ENCODE measurements around the gene PLK5.
A peak's percentile ranks its signal among the peaks of the same experiment; 100 is the strongest.

Gene PLK5

DNA sequence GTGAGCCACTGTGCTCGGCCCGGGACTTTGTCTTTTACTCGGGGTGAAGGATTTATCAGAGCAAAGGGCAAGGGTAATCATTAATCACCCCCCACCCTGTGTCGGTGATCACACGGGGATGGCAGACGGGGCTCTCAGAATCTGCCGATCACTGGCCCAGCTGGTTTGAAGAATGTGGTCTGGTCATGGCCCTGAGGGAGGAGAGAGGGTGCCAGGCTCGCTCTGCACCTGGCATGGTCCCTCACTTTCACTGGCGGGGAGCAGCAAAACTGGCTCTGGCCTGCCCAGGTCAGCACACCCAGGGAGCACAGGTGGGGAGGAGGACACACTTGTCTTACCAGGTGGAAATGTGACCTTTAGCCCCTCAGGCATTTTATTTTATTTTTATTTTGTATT, 22.7 kb upstream of the PLK5 start:
- peaks cover 0 to 8% of the 10 kb centered on the region in 2 donors for H3K4me1 ChIP-seq (ENCODE audit: control insufficient read depth in 1 of 2, insufficient read depth in 2 of 2, low read length in 2 of 2)
- no peaks in the 10 kb centered on the region for H3K9me3 ChIP-seq (ENCODE audit: control insufficient read depth in 1 of 2, low read length in 2 of 2)
- H3K27me3 ChIP-seq (ENCODE audit: control insufficient read depth in 1 of 2, insufficient read depth in 2 of 2, low read length in 2 of 2): peaks cover 8 to 13% of the 10 kb centered on the region in 2 donors
- H3K36me3 ChIP-seq (ENCODE audit: control insufficient read depth in 1 of 2, insufficient read depth in 2 of 2, low read length in 2 of 2): peaks cover 0 to 9% of the 10 kb centered on the region in 2 donors
- peak overlapping the region; percentile 75 for H3K27ac ChIP-seq (ENCODE audit: low read depth, low read length)
- H3K4me3 ChIP-seq (ENCODE audit: low read depth in 1 of 2, low read length in 2 of 2): peak overlapping the region; percentile 17 to 50
- no peak overlapping the region for H3K9ac ChIP-seq (ENCODE audit: low read depth in 1 of 2, low read length in 2 of 2)

DNA sequence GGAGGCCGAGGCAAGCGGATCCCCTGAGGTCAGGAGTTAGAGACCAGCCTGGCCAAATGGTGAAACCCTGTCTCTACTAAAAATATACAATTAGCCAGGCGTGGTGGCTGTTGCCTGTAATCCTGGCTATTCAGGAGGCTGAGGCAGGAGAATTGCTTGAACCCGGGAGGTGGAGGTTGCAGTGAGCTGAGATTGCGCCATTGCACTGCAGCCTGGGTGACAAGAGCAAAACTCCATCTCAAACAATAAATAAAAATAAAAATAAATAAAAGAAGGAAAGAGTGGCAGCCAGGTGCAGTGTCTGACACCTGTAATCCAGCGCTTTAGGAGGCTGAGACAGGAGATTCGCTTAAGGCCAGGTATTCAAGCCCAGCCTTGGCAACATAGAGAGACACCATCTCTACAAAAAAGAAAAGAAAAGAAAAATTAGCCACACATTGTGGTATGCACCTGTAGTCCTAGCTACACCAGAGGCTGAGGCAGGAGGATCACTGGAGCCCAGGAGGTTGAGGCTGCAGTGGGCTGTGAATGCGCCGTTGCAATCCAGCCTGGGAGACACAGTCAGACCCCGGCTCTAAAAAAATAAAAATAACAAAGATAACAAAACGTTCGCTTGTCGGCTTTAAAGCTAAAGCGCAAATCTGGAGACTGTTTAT, 21.3 kb upstream of the PLK5 start:
- H3K27ac ChIP-seq (ENCODE audit: low read depth, low read length): no peak overlapping the region
- no peak overlapping the region for H3K9ac ChIP-seq (ENCODE audit: low read depth in 1 of 2, low read length in 2 of 2)
- H3K36me3 ChIP-seq (ENCODE audit: control insufficient read depth in 1 of 2, insufficient read depth in 2 of 2, low read length in 2 of 2): peaks cover 0 to 5% of the 10 kb centered on the region in 2 donors
- H3K4me3 ChIP-seq (ENCODE audit: low read depth in 1 of 2, low read length in 2 of 2): peak overlapping the region in 1 of 2 donors; percentile 43
- peaks cover 5 to 13% of the 10 kb centered on the region in 2 donors for H3K27me3 ChIP-seq (ENCODE audit: control insufficient read depth in 1 of 2, insufficient read depth in 2 of 2, low read length in 2 of 2)
- H3K4me1 ChIP-seq (ENCODE audit: control insufficient read depth in 1 of 2, insufficient read depth in 2 of 2, low read length in 2 of 2): peaks cover 0 to 13% of the 10 kb centered on the region in 2 donors
- no peaks in the 10 kb centered on the region for H3K9me3 ChIP-seq (ENCODE audit: control insufficient read depth in 1 of 2, low read length in 2 of 2)

DNA sequence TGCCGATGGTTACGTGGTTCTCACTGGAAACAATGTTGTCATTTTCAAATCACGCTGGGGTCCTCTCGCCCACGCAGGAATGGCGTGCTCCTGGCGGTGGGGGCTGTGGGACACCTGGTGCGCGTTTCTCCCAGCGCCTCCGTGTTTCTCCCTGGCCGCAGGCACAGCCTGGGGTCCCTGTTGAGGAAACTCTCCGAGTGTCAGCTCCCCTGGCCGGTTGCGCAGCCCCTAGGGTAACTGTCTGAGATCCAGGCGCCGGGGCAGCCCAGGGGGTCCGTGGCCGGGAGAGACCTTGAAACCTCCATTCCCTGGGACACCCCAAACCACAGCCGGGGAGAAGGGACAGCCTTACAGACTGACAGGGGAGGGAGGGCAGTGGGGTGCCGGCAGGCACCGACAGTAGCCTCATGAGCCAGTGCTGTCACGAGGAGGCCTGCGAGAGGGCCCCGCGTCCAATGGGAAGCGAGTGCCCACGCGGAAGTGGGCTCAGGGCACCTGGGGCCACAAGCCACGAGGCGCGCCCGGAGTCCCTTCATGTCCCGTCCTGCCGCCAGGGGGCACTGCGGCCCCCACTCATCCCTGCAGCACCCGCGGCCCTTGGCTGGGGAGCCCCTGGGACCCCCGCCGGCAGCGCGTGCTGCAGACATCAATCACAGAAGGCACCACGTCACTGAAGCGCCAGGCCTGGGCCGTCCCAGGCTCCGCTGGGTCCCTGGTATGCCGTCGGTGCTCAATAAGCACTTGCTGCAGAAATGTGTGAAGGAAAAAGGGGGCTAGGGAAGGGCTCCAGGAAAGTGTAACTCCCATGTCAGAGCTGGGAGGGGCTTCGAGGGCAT, 20.6 kb upstream of the PLK5 start:
- Histone ChIP-seq H3K27me3 (ENCODE audit: control insufficient read depth in 1 of 2, insufficient read depth in 2 of 2, low read length in 2 of 2) (peaks cover 5 to 13% of the 10 kb centered on the region in 2 donors), H3K27ac (ENCODE audit: low read depth, low read length) (no peak overlapping the region), H3K36me3 (ENCODE audit: control insufficient read depth in 1 of 2, insufficient read depth in 2 of 2, low read length in 2 of 2) (peaks cover 0 to 5% of the 10 kb centered on the region in 2 donors), H3K4me1 (ENCODE audit: control insufficient read depth in 1 of 2, insufficient read depth in 2 of 2, low read length in 2 of 2) (peaks cover 1 to 14% of the 10 kb centered on the region in 2 donors), H3K9ac (ENCODE audit: low read depth in 1 of 2, low read length in 2 of 2) (peak overlapping the region; percentile 0 to 5), H3K4me3 (ENCODE audit: low read depth in 1 of 2, low read length in 2 of 2) (peak overlapping the region; percentile 43 to 50), H3K9me3 (ENCODE audit: control insufficient read depth in 1 of 2, low read length in 2 of 2) (no peaks in the 10 kb centered on the region)

DNA sequence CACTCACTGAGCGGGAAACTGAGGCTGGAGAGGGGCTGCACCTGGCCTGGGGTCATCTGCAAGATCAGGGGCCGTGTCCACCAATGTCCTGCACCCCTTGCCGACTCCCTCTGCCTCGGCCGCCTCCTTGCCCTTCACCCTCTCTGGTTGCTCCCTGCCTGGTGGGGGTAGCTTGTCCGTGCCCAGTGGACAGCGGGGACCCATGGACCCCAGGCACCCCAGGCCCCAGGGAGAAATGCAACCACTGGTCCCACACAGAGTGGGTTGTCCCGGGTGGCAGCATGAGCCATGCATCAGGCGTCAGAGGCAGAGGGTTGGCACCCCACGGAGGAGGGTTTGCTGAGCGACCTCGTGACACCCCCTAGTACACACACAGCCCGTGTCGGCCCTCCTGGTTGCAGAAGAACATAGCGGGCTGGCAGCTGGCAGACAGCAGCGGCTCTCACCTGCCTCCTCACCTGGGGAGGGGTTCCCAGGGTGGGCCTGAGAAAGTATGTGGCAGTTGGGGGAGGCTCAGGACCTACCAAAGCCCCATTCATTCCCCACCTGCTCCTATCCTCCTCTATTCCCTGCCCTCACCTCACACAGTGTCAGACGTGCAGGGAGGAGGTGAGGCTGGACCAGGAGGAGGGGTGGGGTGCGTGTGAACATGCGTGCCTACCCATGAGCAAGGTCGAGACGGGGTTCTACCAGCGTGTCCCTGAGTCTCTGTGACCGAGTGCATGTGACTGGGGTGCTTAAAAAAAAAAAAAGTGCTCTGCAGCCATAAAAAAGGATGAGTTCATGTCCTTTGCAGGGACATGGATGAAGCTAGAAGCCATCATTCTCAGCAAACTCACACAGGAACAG, 19.7 kb upstream of the PLK5 start:
- Histone ChIP-seq H3K9me3 (ENCODE audit: control insufficient read depth in 1 of 2, low read length in 2 of 2) (no peaks in the 10 kb centered on the region), H3K4me1 (ENCODE audit: control insufficient read depth in 1 of 2, insufficient read depth in 2 of 2, low read length in 2 of 2) (peaks cover 5 to 18% of the 10 kb centered on the region in 2 donors), H3K36me3 (ENCODE audit: control insufficient read depth in 1 of 2, insufficient read depth in 2 of 2, low read length in 2 of 2) (peaks cover 0 to 5% of the 10 kb centered on the region in 2 donors), H3K27me3 (ENCODE audit: control insufficient read depth in 1 of 2, insufficient read depth in 2 of 2, low read length in 2 of 2) (peaks cover 5 to 13% of the 10 kb centered on the region in 2 donors), H3K9ac (ENCODE audit: low read depth in 1 of 2, low read length in 2 of 2) (no peak overlapping the region), H3K27ac (ENCODE audit: low read depth, low read length) (no peak overlapping the region), H3K4me3 (ENCODE audit: low read depth in 1 of 2, low read length in 2 of 2) (peak overlapping the region in 1 of 2 donors; percentile 50)

DNA sequence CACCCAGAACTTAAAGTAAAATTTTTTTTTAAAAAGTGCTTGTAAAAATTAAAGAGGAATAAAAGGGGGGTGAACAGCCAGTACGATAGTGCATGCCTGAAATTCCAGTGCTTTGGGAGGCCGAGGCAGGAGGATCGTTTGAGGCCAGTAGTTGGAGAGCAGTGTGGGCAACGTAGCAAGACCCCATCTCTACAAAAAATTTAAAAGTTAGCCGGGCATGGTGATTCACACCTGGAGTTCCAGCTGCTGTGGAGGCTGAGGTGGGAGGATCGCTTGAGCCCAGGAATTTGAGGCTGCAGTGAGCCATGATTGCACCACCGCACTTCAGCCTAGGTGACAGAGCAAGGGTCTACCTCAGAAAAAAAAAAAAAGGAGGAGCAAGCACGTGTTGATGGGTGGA, 18.9 kb upstream of the PLK5 start:
- peaks cover 0 to 5% of the 10 kb centered on the region in 2 donors for H3K36me3 ChIP-seq (ENCODE audit: control insufficient read depth in 1 of 2, insufficient read depth in 2 of 2, low read length in 2 of 2)
- peaks cover 5 to 13% of the 10 kb centered on the region in 2 donors for H3K27me3 ChIP-seq (ENCODE audit: control insufficient read depth in 1 of 2, insufficient read depth in 2 of 2, low read length in 2 of 2)
- peaks cover 10 to 23% of the 10 kb centered on the region in 2 donors for H3K4me1 ChIP-seq (ENCODE audit: control insufficient read depth in 1 of 2, insufficient read depth in 2 of 2, low read length in 2 of 2)
- no peak overlapping the region for H3K9ac ChIP-seq (ENCODE audit: low read depth in 1 of 2, low read length in 2 of 2)
- no peak overlapping the region for H3K27ac ChIP-seq (ENCODE audit: low read depth, low read length)
- no peaks in the 10 kb centered on the region for H3K9me3 ChIP-seq (ENCODE audit: control insufficient read depth in 1 of 2, low read length in 2 of 2)
- no peak overlapping the region for H3K4me3 ChIP-seq (ENCODE audit: low read depth in 1 of 2, low read length in 2 of 2)

DNA sequence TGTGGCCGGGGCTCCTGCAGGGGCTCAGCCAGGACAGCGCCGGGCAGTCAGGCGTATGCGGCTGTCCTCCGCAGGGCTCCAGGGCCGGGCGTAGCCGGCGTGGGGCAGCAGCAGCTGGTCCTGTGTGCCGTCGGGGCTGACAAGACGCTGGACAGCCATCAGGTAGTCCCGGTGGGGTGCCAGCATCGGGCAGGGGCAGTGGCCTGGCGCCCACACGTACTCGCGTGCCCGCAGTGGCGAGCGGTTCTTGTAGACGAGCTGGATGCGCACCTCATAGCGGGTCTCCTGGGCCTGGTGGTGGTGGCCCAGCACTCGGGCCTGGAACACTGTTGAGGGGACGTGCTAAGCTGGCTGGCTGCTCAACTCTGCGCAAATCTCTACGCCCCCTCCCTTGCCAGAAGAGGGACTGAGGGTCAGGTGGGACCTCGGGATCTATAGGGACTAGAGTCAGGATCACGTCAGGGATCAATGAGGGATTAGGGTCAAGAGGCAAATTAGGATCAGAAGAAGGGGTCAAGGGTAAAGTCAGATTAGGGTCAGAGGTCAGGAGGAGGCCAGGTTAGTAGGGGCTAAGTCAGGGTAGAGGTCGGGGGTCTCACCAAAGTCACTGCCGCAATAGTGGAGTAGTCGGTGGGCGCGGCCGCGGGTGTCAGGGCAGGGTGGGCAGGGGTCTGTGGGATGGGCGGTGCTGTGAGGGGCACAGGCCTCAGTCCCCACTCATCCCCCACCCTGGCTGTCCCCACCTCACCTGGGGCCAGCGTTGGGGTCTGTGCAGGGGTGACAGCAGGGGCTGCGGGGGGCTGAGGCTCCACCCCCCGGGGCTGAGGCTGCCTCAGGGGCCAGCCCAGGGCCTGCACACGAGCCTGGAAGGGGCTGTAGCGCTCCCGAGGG, 17.6 kb upstream of the PLK5 start:
- no peaks in the 10 kb centered on the region for H3K9me3 ChIP-seq (ENCODE audit: control insufficient read depth in 1 of 2, low read length in 2 of 2)
- H3K4me3 ChIP-seq (ENCODE audit: low read depth in 1 of 2, low read length in 2 of 2): no peak overlapping the region
- peaks cover 5 to 13% of the 10 kb centered on the region in 2 donors for H3K27me3 ChIP-seq (ENCODE audit: control insufficient read depth in 1 of 2, insufficient read depth in 2 of 2, low read length in 2 of 2)
- no peak overlapping the region for H3K27ac ChIP-seq (ENCODE audit: low read depth, low read length)
- H3K4me1 ChIP-seq (ENCODE audit: control insufficient read depth in 1 of 2, insufficient read depth in 2 of 2, low read length in 2 of 2): peaks cover 19 to 32% of the 10 kb centered on the region in 2 donors
- peaks cover 0 to 5% of the 10 kb centered on the region in 2 donors for H3K36me3 ChIP-seq (ENCODE audit: control insufficient read depth in 1 of 2, insufficient read depth in 2 of 2, low read length in 2 of 2)
- no peak overlapping the region for H3K9ac ChIP-seq (ENCODE audit: low read depth in 1 of 2, low read length in 2 of 2)

DNA sequence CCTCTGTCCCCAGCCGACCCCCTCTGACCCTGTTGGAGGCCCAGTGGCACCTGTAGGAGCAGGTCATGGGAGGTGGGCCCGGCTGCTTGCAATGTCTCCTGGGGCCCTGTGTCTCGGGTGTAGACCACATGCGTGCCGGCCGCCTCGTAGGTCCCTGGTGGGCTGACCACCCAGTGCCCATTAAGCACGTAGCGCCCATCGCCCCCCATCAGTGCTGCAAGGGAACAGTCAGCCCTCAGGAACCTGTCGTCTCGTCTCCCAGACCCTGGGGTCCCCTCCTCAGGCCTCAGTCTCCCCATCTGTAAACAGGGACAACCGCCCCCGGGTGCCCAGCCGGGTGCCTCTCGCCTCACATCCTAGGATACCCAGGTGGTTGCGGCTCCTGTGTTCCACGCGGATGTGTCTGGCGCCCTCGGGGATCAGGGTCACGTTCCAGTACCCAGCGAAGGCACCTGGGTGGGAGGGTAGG, 16.7 kb upstream of the PLK5 start:
- Histone ChIP-seq H3K9ac (ENCODE audit: low read depth in 1 of 2, low read length in 2 of 2) (no peak overlapping the region), H3K4me3 (ENCODE audit: low read depth in 1 of 2, low read length in 2 of 2) (peak overlapping the region in 1 of 2 donors; percentile 66), H3K27me3 (ENCODE audit: control insufficient read depth in 1 of 2, insufficient read depth in 2 of 2, low read length in 2 of 2) (peaks cover 10 to 13% of the 10 kb centered on the region in 2 donors), H3K36me3 (ENCODE audit: control insufficient read depth in 1 of 2, insufficient read depth in 2 of 2, low read length in 2 of 2) (peaks cover 0 to 5% of the 10 kb centered on the region in 2 donors), H3K9me3 (ENCODE audit: control insufficient read depth in 1 of 2, low read length in 2 of 2) (no peaks in the 10 kb centered on the region), H3K4me1 (ENCODE audit: control insufficient read depth in 1 of 2, insufficient read depth in 2 of 2, low read length in 2 of 2) (peaks cover 20 to 36% of the 10 kb centered on the region in 2 donors), H3K27ac (ENCODE audit: low read depth, low read length) (no peak overlapping the region)

DNA sequence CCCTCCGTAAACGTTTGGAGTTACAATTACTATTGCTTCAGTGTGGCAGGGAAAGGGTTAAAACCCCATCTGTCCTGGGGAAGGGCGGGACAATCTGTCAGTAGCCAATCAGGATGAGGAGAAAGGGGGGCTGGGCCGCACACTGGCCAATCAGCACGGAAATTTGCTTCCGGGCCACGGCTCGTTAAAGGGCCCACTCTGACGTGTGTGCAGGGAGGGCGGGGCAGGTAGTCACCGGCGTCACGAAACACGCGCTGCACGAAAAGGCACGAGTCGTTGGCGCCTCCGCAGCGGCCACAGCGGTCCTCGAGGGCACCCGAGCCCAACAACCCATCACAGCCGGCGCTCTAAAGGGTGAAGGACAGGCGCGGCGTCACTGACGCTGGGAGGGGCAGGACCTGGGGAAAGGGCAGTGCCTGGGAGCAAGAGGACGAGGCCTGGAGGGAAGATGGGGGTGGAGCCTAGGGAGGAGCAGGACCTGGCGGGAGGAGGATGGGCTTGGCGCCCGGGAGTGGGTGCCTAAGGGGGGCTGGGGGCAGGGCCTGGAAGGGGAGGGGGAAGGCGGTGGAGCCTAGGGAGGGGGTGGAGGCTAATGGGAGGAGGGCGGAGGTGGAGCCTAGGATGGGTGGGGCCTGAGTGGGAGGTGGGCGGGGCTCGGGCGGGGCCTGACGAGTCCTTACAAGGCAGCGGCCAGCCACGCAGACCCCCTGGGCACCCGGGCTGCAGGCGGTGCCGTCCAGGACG, 15.9 kb upstream of the PLK5 start:
- peaks cover 25 to 39% of the 10 kb centered on the region in 2 donors for H3K4me1 ChIP-seq (ENCODE audit: control insufficient read depth in 1 of 2, insufficient read depth in 2 of 2, low read length in 2 of 2)

More for the DNA sequence above, 15.9 kb upstream of the PLK5 start:
- Histone ChIP-seq H3K4me3 (ENCODE audit: low read depth in 1 of 2, low read length in 2 of 2) (peak overlapping the region; percentile 66 to 71), H3K9me3 (ENCODE audit: control insufficient read depth in 1 of 2, low read length in 2 of 2) (no peaks in the 10 kb centered on the region), H3K9ac (ENCODE audit: low read depth in 1 of 2, low read length in 2 of 2) (peak overlapping the region in 1 of 2 donors; percentile 70), H3K27me3 (ENCODE audit: control insufficient read depth in 1 of 2, insufficient read depth in 2 of 2, low read length in 2 of 2) (peaks cover 10 to 12% of the 10 kb centered on the region in 2 donors), H3K36me3 (ENCODE audit: control insufficient read depth in 1 of 2, insufficient read depth in 2 of 2, low read length in 2 of 2) (peaks cover 0 to 5% of the 10 kb centered on the region in 2 donors), H3K27ac (ENCODE audit: low read depth, low read length) (peak overlapping the region; percentile 90)

Data from duodenal mucosa (tissue), 2 donors.